Mammary epithelial cell (primary cell): ENCODE results near the gene GRK1.

ENCODE experiments used
- CTCF ChIP-seq, 2 donors: IDR thresholded peaks in 1 of 2; conservative IDR thresholded peaks in 1 of 2; 2 replicates each; pipeline ENCODE4 v1.5.1; 2011 to 2012; ENCODE audit warnings: inconsistent platforms in 2 of 2, low read length in 2 of 2, mild to moderate bottlenecking in 2 of 2, control low read depth in 1 of 2, low read depth in 1 of 2; ENCODE audit not compliant: insufficient read depth in 1 of 2; ENCODE audit errors: extremely low read depth in 1 of 2
- EZH2 ChIP-seq: IDR thresholded peaks from 2 replicates; pipeline ENCODE4 v1.6.1; 2012; ENCODE audit warnings: low read length, inconsistent platforms, borderline replicate concordance

GRCh38 chr13:113785051-113786010, 118.3 kb downstream of the GRK1 start:
- TF ChIP-seq CTCF (conservative IDR thresholded peaks at IDR 0.05 in 1 of 2, IDR thresholded peaks at IDR 0.05 in 1 of 2; ENCODE audit: extremely low read depth in 1 of 2, insufficient read depth in 1 of 2, low read depth in 1 of 2, low read length in 2 of 2) (no peak), EZH2 (no peak)
